ENCODE results near the gene RPS15. TPM values are rescaled to one million over a fixed set of nuclear protein-coding genes. Genes with fewer than 3 reads are reported as not detected.

The RPS15 gene
- total and polyA plus RNA-seq, 9 of the 15 experiments (the other 6 are each of a cell fraction or from before 2014, with no cell fraction given) = 605 to 2,791 (median 957) TPM

GRCh38 chr19:1438035-1438932 is at the start of gene RPS15 (continued):
- no peak for TF ChIP-seq ZNF224 (CRISPR knock-in tag; IDR thresholded peaks at IDR 0.05)
- 0 out of 2 replicates have a peak, but pooled peaks have one; percentile 35 for TF ChIP-seq DIDO1 (tag; IDR thresholded peaks at IDR 0.05; ENCODE audit: low read depth)
- TF ChIP-seq ELK3 (CRISPR knock-in tag; IDR thresholded peaks at IDR 0.05) = no peak
- no peak for TF ChIP-seq MCM5 (IDR thresholded peaks at IDR 0.05; ENCODE audit: low read depth)
- TF ChIP-seq ZNF324 (CRISPR knock-in tag; IDR thresholded peaks at IDR 0.05) = no peak
- TF ChIP-seq ZFP30 (CRISPR knock-in tag; IDR thresholded peaks at IDR 0.05; ENCODE audit: borderline replicate concordance) = no peak
- TF ChIP-seq, protein P1, sequence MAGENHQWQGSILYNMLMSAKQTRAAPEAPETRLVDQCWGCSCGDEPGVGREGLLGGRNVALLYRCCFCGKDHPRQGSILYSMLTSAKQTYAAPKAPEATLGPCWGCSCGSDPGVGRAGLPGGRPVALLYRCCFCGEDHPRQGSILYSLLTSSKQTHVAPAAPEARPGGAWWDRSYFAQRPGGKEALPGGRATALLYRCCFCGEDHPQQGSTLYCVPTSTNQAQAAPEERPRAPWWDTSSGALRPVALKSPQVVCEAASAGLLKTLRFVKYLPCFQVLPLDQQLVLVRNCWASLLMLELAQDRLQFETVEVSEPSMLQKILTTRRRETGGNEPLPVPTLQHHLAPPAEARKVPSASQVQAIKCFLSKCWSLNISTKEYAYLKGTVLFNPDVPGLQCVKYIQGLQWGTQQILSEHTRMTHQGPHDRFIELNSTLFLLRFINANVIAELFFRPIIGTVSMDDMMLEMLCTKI (IDR thresholded peaks at IDR 0.05; ENCODE audit: partially characterized antibody) = no peak
- no peak for TF ChIP-seq STAT5B (CRISPR knock-in tag; IDR thresholded peaks at IDR 0.05)
- TF ChIP-seq TCF7 (IDR thresholded peaks at IDR 0.05; ENCODE audit: borderline replicate concordance) = peak; percentile 21; the same call in 1 of the 2 replicates
- no peak for TF ChIP-seq ZNF780A (CRISPR knock-in tag; IDR thresholded peaks at IDR 0.05)
- TF ChIP-seq NRF1 (conservative IDR thresholded peaks at IDR 0.05 in 1 of 2, IDR thresholded peaks at IDR 0.05 in 1 of 2) = peak; percentile 88 to 91
- TF ChIP-seq ESRRB (CRISPR knock-in tag; IDR thresholded peaks at IDR 0.05; ENCODE audit: borderline replicate concordance) = no peak
- TF ChIP-seq, protein P2, sequence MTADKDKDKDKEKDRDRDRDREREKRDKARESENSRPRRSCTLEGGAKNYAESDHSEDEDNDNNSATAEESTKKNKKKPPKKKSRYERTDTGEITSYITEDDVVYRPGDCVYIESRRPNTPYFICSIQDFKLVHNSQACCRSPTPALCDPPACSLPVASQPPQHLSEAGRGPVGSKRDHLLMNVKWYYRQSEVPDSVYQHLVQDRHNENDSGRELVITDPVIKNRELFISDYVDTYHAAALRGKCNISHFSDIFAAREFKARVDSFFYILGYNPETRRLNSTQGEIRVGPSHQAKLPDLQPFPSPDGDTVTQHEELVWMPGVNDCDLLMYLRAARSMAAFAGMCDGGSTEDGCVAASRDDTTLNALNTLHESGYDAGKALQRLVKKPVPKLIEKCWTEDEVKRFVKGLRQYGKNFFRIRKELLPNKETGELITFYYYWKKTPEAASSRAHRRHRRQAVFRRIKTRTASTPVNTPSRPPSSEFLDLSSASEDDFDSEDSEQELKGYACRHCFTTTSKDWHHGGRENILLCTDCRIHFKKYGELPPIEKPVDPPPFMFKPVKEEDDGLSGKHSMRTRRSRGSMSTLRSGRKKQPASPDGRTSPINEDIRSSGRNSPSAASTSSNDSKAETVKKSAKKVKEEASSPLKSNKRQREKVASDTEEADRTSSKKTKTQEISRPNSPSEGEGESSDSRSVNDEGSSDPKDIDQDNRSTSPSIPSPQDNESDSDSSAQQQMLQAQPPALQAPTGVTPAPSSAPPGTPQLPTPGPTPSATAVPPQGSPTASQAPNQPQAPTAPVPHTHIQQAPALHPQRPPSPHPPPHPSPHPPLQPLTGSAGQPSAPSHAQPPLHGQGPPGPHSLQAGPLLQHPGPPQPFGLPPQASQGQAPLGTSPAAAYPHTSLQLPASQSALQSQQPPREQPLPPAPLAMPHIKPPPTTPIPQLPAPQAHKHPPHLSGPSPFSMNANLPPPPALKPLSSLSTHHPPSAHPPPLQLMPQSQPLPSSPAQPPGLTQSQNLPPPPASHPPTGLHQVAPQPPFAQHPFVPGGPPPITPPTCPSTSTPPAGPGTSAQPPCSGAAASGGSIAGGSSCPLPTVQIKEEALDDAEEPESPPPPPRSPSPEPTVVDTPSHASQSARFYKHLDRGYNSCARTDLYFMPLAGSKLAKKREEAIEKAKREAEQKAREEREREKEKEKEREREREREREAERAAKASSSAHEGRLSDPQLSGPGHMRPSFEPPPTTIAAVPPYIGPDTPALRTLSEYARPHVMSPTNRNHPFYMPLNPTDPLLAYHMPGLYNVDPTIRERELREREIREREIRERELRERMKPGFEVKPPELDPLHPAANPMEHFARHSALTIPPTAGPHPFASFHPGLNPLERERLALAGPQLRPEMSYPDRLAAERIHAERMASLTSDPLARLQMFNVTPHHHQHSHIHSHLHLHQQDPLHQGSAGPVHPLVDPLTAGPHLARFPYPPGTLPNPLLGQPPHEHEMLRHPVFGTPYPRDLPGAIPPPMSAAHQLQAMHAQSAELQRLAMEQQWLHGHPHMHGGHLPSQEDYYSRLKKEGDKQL (CRISPR knock-in tag; IDR thresholded peaks at IDR 0.05; ENCODE audit: borderline replicate concordance) = no peak
- peak; percentile 54 for TF ChIP-seq NCOR1 (IDR thresholded peaks at IDR 0.05)
- peak; percentile 89 for TF ChIP-seq GMEB1 (CRISPR knock-in tag; IDR thresholded peaks at IDR 0.05)
- no peak for TF ChIP-seq RBM34 (IDR thresholded peaks at IDR 0.05; ENCODE audit: borderline replicate concordance, insufficient read depth, low read length)
- TF ChIP-seq ZBTB8A (IDR thresholded peaks at IDR 0.05; ENCODE audit: partially characterized antibody) = no peak

Measured in K562 (cell line).